DOHH2 (cell line): ENCODE results near the gene ADAR.

Experiments used
- EZH2phosphoT487 ChIP-seq: fragments of 200-600 bp; sonication (generic); IDR thresholded peaks from 2 replicates; pipeline ENCODE4 v1.6.1; 2017; ENCODE audit warnings: borderline replicate concordance, mild to moderate bottlenecking, antibody characterized with exemption, low read length, moderate library complexity, mixed read lengths
- TF ChIP-seq, protein P1 (sequence below): fragments of 200-600 bp; sonication (generic); IDR thresholded peaks from one replicate; pipeline ENCODE4 v1.5.1; 2014; ENCODE audit warnings: antibody characterized with exemption, mild to moderate bottlenecking, low read depth, low read length; ENCODE audit not compliant: poor library complexity, severe bottlenecking

DNA sequence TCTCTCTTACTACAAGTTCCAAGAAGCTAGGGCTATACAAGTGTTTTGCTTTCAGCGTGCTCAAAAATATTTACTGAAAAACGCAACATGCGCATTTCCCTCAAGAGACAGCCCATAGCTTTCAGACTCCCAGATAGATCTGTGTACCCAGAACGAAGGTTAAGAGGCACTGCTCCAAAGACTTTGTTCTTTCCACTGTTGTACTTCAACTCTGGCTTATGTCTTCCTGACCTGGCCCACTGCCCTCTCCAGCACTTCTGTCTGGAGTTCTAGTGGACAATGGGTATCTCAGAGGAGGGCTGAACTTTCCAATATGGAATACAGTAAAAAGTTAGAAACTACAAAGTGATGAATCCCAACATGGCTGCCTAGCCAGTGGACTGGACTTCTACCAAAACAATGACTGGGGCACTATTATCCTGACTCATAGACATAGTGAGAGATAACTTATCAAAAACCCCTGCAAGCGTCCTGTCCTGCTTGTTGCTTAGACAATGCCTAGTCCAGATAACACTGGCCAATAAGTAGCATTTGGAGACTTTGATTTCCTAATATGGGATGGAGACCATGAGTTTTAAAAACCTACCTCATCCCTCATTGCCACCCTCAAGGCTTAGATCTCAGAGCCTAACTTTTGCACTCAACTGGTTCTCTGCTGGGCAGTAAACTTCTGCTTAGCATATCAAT, 8.8 kb upstream of the ADAR start:
- TF ChIP-seq, protein P1, sequence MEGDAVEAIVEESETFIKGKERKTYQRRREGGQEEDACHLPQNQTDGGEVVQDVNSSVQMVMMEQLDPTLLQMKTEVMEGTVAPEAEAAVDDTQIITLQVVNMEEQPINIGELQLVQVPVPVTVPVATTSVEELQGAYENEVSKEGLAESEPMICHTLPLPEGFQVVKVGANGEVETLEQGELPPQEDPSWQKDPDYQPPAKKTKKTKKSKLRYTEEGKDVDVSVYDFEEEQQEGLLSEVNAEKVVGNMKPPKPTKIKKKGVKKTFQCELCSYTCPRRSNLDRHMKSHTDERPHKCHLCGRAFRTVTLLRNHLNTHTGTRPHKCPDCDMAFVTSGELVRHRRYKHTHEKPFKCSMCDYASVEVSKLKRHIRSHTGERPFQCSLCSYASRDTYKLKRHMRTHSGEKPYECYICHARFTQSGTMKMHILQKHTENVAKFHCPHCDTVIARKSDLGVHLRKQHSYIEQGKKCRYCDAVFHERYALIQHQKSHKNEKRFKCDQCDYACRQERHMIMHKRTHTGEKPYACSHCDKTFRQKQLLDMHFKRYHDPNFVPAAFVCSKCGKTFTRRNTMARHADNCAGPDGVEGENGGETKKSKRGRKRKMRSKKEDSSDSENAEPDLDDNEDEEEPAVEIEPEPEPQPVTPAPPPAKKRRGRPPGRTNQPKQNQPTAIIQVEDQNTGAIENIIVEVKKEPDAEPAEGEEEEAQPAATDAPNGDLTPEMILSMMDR, result no peak
- TF ChIP-seq EZH2phosphoT487, result no peak
